HUES6 (cell line): ENCODE results near the gene REPS1.

Experiments
- H3K27ac ChIP-seq: 2 replicates; pipeline ENCODE4 v1.7.0; 2013; ENCODE audit warnings: low read depth, mild to moderate bottlenecking, low read length, inconsistent platforms
- H3K27me3 ChIP-seq: 2 replicates; pipeline ENCODE4 v1.6.1; 2013; ENCODE audit warnings: low read length; ENCODE audit not compliant: control insufficient read depth, insufficient read depth
- H3K36me3 ChIP-seq: 2 replicates; pipeline ENCODE4 v1.6.1; 2013; ENCODE audit warnings: low read length; ENCODE audit not compliant: control insufficient read depth, insufficient read depth
- H3K4me1 ChIP-seq: 2 replicates; pipeline ENCODE4 v1.6.1; 2013; ENCODE audit warnings: low read length; ENCODE audit not compliant: control insufficient read depth, insufficient read depth
- H3K4me3 ChIP-seq: 2 replicates; pipeline ENCODE4 v1.5.1; 2013; ENCODE audit warnings: low read depth, low read length
- H3K9ac ChIP-seq: one replicate; pipeline ENCODE4 v1.6.1; 2013; ENCODE audit warnings: mild to moderate bottlenecking, low read length
- H3K9me3 ChIP-seq: 2 replicates; pipeline ENCODE4 v1.6.1; 2013; ENCODE audit warnings: low read depth, low read length; ENCODE audit not compliant: control insufficient read depth, insufficient read depth

REPS1 gene

DNA sequence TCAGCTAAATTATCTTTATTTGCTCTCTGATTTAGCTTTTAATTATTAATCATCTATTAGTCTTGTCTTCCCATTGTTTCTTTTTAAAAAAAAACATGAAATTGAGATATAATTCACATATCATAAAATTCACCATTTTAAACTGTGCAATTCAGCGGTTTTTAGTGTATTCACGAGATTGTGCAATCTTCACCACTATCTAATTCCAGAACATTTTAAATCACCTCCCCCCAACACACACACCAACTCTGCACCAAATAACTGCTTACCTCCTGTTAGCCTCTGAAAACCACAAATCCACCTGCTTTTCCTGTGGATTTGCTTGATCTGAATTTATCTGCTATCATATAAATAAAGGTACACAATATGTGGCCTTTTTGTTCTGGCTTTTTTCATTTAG lies 31.7 kb upstream of the REPS1 start:
- Histone ChIP-seq H3K27me3 (no peaks in the 10 kb centered on the region), H3K9me3 (no peaks in the 10 kb centered on the region), H3K4me1 (peaks cover 15% of the 10 kb centered on the region), H3K27ac (no peak overlapping the region), H3K9ac (no peak overlapping the region), H3K36me3 (no peaks in the 10 kb centered on the region), H3K4me3 (no peak overlapping the region)

DNA sequence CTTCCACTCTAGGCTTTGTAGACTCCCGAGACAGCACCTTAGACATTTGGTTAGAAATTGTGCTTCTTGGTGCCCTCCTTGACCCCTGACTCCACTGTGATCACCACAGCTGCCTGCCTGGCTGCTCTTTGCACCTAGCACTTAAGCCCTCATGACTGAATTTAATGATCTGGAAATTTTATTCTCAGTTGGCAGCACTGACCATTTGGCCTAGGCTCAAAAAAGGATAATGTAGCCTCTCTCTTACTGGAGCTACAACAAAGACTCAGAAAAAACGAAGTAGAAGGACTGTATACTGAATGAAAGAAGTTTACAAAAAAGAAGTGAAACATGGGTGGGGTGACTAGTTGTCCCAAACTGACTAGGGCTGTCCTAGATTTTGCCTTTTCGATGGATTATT lies 29.2 kb upstream of the REPS1 start:
- H3K27ac ChIP-seq, result no peak overlapping the region
- no peaks in the 10 kb centered on the region for H3K27me3 ChIP-seq
- no peak overlapping the region for H3K4me3 ChIP-seq
- no peaks in the 10 kb centered on the region for H3K9me3 ChIP-seq
- no peaks in the 10 kb centered on the region for H3K36me3 ChIP-seq
- peaks cover 6% of the 10 kb centered on the region for H3K4me1 ChIP-seq
- H3K9ac ChIP-seq, result no peak overlapping the region

DNA sequence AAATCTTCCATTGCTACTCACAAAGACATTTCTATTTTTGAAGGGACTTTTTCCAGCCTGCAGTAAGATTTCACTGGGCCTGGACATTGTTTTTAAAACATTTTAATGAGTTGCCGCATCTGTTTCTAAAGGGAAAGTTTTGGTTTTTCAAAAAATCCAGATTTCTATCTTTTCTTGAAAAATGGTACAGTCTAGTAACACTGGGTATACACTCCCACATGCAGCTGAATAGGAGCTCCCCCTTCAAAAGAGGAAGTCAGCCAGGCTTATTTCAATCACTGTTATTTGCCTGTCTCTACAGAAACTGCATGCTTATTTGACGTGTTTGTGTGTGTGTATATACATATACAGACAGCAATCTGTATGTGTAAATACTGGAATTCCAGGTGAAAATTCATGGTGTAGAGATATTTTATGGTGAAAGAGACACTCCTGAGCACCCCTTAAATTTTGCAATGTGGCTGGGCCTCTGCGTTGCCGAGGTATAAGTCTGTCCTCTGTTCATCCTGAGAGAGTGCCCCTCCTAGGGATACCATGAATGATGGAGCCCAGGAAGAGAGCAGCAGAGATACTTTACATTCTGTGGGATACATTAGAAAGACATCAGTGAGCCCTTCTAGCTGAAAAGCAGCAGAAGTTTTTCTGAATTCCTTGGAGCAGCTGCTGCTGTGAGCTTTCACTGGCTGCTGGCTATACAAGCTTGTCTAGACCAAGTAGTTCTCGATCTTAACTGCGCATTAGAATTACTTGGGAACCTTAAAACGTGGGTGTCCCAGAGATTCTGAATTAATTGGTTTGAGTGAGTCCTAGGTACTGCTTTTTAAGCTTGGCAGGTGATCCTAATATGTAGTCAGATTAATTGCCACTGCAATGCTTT lies 28.5 kb upstream of the REPS1 start:
- Histone ChIP-seq H3K4me3 (no peak overlapping the region), H3K9ac (no peak overlapping the region), H3K27me3 (no peaks in the 10 kb centered on the region), H3K36me3 (no peaks in the 10 kb centered on the region), H3K4me1 (peaks cover 6% of the 10 kb centered on the region), H3K27ac (no peak overlapping the region), H3K9me3 (no peaks in the 10 kb centered on the region)

DNA sequence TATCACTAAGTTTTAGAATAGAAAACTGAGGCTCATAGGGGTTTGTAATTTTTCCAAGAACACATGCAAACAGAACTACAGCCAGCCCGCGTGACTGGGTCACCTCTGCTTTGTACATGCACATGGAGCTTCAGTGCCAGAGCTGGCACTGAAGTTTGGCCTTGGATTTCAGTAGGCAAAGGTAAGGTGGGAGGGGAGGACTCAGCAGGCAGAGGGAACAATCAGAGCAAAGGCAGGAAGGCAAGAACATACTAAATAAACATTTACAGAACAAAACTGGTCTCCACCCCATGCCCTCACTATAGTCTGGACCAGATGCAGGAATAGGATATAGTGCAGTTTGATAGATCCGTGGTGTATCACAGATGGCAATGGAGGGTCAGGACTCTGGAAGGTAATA lies 26.9 kb upstream of the REPS1 start:
- Histone ChIP-seq H3K36me3 (no peaks in the 10 kb centered on the region), H3K4me3 (no peak overlapping the region), H3K27ac (no peak overlapping the region), H3K4me1 (peaks cover 12% of the 10 kb centered on the region), H3K27me3 (no peaks in the 10 kb centered on the region), H3K9me3 (no peaks in the 10 kb centered on the region), H3K9ac (no peak overlapping the region)

DNA sequence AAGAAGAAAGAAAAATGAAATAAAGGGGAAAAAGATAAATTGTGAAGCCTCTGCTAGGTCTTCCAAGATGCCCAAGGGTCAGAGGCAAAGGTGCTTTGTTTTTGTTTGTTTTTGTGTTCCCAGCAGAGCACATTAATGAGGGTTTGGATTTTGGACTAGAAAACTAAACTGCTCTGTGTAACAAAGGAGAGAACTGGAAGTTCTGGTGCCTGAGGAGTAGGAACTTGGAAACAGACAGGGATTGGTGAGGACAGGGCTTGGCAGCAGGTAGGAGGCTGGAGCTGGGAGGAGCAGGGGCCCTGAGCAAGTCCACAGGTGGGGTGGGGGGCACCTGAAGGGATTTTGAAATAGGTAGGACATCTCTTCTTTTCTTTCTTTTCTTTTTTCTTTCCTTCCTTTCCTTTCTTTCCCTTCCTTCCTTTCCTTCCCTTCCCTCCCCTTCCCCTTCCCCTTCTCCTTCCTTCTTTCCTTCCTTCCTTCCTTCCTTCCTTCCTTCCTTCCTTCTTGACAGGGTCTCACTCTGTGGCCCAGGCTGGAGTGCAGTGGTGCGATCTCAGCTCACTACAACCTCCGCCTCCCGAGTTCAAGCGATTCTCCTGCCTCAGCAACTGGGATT lies 25.2 kb upstream of the REPS1 start:
- no peaks in the 10 kb centered on the region for H3K27me3 ChIP-seq

DNA sequence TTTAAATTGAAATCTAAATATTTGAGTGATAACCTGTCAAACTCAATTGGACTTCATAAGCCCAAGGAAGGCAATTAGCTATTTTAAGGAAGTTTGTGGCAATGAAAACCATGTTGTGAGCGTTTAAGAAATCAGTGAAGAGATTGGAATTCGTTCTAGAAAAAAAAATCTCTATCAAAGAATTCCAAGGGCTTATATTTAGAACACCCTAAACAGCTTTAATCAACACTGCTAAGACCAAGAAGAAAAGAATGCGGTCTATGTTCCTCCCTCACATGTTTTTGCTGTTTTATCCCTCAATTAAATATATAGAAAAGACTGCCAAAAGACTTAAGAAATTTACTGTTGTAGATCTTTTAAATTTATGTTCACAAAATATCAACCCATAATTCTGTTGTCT lies 23.9 kb upstream of the REPS1 start:
- no peak overlapping the region for H3K4me3 ChIP-seq
- no peaks in the 10 kb centered on the region for H3K27me3 ChIP-seq
- peaks cover 10% of the 10 kb centered on the region for H3K4me1 ChIP-seq

More for the DNA sequence above, 25.2 kb upstream of the REPS1 start:
- Histone ChIP-seq H3K9ac (no peak overlapping the region), H3K36me3 (no peaks in the 10 kb centered on the region), H3K4me3 (no peak overlapping the region), H3K9me3 (no peaks in the 10 kb centered on the region), H3K27ac (no peak overlapping the region), H3K4me1 (peaks cover 12% of the 10 kb centered on the region)

DNA sequence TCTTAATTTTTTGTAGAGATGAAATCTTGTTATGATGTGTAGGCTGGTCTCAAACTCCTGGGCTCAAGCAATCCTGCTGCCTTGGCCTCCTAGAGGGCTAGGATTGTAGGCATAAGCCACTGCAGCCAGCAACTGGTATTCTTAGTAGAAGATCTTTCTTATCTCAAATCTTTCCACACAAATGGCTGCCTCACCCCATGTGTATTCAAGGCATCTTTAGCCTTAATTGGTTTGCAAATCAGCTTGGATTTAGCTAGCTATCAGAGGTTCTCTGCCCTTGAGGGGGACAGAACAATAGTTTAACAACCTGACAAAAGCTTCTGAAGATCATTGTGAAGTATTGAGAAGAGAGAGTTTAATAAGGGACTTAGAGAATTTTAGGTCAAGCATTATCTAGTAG lies 22.6 kb upstream of the REPS1 start:
- H3K9ac ChIP-seq, result no peak overlapping the region
- no peaks in the 10 kb centered on the region for H3K9me3 ChIP-seq
- no peaks in the 10 kb centered on the region for H3K27me3 ChIP-seq
- no peaks in the 10 kb centered on the region for H3K36me3 ChIP-seq
- H3K27ac ChIP-seq, result no peak overlapping the region
- no peak overlapping the region for H3K4me3 ChIP-seq
- H3K4me1 ChIP-seq, result peaks cover 6% of the 10 kb centered on the region; the same call in 1 of the 2 replicates

More for the DNA sequence above, 23.9 kb upstream of the REPS1 start:
- Histone ChIP-seq H3K36me3 (no peaks in the 10 kb centered on the region), H3K27ac (no peak overlapping the region), H3K9me3 (no peaks in the 10 kb centered on the region), H3K9ac (no peak overlapping the region)

DNA sequence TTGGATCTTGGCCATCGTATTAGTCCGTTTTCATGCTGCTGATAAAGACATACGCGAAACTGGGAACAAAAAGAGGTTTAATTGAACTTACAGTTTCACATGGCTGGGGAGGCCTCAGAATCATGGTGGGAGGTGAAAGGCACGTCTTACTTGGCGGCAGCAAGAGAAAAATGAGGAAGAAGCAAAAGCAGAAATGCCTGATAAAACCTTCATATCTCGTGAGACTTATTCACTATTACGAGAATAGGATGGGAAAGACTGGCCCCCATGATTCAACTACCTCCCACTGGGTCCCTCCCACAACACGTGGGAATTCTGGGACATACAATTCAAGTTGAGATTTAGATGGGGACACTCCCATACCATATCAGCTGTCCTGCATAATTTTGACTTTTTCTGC lies 20.1 kb upstream of the REPS1 start:
- H3K27me3 ChIP-seq, result no peaks in the 10 kb centered on the region
- H3K4me3 ChIP-seq, result no peak overlapping the region
- H3K27ac ChIP-seq, result no peak overlapping the region
- H3K4me1 ChIP-seq, result peaks cover 6% of the 10 kb centered on the region; the same call in 1 of the 2 replicates
- H3K9me3 ChIP-seq, result no peaks in the 10 kb centered on the region
- no peak overlapping the region for H3K9ac ChIP-seq
- H3K36me3 ChIP-seq, result no peaks in the 10 kb centered on the region

DNA sequence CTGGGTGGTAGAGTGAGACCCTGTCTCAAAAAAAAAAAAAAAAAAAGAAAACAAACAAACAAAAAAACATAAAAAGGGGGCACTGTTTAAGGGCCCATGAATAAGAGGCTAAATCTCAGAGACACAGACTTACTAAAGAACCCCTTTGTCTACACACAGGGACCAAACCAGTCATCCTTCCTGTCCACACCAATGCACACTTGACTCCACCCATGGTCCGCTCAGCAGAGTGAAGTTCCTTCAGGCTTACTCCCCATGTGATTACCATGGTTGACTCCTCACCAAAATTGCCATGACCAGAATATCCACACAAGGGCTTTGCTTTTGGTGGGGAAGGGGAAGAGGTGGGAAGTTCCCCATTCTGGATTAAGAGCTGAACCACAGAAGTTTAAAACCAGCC lies 19.4 kb upstream of the REPS1 start:
- no peaks in the 10 kb centered on the region for H3K27me3 ChIP-seq
- H3K9me3 ChIP-seq, result no peaks in the 10 kb centered on the region
- no peak overlapping the region for H3K27ac ChIP-seq
- H3K36me3 ChIP-seq, result no peaks in the 10 kb centered on the region
- peaks cover 6% of the 10 kb centered on the region; the same call in 1 of the 2 replicates for H3K4me1 ChIP-seq
- no peak overlapping the region for H3K9ac ChIP-seq
- no peak overlapping the region for H3K4me3 ChIP-seq

DNA sequence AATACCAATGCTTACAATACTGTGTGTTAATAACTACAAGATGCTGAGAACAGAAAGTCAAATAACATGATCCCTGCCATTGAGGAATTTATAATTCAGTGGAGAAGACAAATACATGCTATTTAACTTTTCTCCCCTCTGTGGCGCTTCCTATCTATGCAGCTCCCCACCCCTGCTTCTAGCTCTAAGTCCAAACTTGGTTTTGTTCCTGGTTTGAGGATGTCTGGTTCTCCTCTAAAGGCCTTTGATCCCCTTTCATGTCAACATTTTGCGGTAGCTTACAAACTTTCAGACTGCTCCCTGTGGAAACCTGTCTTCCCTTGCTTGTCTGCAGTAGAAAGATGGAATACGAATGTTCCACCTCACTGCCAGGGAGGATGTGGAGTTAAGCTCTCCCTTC lies 18.4 kb upstream of the REPS1 start:
- H3K9me3 ChIP-seq, result no peaks in the 10 kb centered on the region
- no peak overlapping the region for H3K27ac ChIP-seq
- no peak overlapping the region for H3K9ac ChIP-seq
- H3K36me3 ChIP-seq, result no peaks in the 10 kb centered on the region
- H3K4me3 ChIP-seq, result no peak overlapping the region
- no peaks in the 10 kb centered on the region for H3K27me3 ChIP-seq
- peaks cover 6% of the 10 kb centered on the region; the same call in 1 of the 2 replicates for H3K4me1 ChIP-seq

DNA sequence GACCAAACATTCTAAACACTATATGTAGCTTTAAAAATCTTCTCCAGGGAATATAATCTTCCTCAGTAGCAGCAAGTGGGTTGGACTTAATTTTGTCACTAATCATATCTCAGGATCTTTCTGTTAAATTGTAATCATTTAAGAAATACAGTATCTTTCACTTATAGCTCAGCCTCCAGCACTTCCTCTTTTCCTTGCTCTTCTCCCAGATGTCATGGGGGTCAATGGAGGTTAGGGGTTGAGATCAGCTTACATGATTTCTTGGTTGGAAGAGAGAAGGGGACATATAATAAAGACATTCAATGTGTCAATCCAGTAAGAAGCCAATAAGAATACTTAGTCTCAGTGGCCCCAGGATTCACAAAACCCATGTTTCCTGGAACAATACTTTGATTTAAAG lies 15.7 kb upstream of the REPS1 start:
- Histone ChIP-seq H3K27ac (no peak overlapping the region), H3K4me3 (no peak overlapping the region), H3K36me3 (no peaks in the 10 kb centered on the region), H3K27me3 (no peaks in the 10 kb centered on the region), H3K4me1 (no peaks in the 10 kb centered on the region), H3K9me3 (no peaks in the 10 kb centered on the region), H3K9ac (no peak overlapping the region)
